HG03469 (cell line): ENCODE results near the gene CSNK1G2.

Experiments used
- ATAC-seq: cut with Tn5 transposase; IDR thresholded peaks from one replicate; pipeline ENCODE4 v1.9.1; 2021; ENCODE audit warnings: mild to moderate bottlenecking, moderate library complexity, moderate number of reproducible peaks; ENCODE audit not compliant: unreplicated experiment

The CSNK1G2 gene

DNA sequence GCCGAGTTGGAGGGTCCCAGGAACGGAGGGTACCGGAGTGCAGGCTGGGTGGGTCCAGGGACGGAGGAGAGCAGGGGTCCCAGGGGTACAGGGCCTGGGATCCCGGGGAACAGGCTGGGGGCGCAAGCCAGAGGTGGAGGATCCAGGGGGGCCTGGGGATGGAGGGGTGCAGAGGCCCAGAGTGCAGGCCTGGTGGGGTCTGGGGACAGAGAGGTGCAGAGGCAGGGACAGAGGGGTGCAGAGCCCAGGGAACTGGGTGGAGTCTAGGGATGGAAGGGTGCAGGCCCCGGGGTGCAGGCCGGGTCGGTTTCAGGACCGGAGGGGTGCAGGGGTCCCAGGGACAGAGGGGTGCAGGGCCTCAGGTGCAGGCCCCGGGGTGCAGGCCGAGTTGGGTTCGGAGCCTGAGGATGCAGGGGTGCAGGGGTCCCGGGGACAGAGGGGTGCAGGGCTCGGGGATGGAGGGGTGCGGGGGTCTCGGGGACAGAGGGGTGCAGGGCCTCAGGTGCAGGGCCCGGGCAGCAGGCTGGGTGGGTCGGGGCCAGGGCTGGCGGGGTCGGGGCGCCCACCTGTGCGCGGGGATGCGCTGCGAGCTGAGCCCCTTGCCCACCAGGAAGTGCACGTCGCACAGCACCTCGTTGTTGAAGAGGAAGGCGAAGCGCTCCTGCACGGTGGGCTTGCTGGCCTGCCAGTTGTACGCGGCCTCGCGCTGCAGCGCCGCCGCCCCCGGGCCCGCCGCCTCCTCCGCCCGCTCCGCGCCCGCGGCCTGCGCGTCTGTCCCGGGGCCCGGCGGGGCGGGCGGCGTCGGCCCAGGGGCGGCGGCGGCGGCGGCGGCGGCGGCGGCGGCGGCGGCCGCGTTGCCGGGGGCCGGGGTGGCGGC lies 74.0 kb downstream of the CSNK1G2 start:
- ATAC-seq = no peak

DNA sequence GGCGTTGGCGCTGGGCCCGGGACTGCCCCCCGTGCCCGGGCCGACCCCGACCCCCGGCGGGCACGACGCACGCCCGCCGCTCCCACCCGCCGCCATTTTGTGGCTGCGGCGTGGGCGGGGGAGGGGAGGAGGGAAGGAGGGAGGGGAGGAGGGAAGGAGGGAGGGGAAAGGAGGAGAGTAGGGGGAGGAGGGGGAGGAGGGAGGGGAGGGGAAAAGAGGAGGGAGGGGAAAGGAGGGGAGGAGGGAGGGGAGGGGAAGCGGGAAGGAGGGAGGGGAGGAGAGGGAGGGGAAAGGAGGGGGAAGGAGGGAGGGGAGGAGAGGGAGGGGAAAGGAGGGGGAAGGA lies 74.6 kb downstream of the CSNK1G2 start, which contains the start of gene BTBD2:
Gene BTBD2, minus strand, starts transcription at position 107 of the 343 bp plus-strand sequence. Its CDS starts 11 bp downstream, at position 96.
- no peak for ATAC-seq

DNA sequence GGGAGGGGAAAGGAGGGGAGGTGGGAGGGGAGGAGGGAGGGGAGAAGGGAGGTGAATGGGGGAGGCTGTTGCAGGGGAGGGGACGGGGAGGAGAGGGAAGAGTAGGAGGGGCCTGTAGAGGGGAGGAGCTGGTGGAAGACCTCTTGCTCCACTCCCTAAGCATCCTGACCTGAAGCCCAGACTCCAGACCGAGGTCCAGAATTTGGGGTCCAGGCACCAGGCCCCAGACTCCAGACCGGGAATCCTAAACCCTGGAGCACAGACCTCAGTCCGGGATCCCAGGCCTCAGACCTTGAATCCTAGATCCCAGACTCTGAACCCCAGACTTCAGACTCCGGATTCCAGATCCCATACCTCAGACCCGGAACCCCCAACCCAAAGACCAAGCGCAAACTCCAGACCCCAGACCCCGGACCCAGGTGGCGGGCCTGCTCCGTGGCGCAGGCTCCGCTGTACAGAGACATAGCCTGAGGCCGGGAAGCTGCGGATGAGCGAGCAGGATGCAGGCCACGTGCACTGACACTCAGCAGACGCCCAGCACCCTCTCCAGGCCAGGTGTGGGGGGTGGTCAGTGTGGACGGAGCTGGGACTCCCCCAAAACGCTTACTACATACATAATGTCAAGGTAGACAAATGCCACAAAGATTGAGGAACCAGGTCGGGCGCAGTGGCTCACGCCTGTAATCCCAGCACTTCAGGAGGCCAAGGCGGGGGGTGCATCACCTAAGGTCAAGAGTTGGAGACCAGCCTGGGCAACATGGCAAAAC lies 75.3 kb downstream of the CSNK1G2 start:
- no peak for ATAC-seq

DNA sequence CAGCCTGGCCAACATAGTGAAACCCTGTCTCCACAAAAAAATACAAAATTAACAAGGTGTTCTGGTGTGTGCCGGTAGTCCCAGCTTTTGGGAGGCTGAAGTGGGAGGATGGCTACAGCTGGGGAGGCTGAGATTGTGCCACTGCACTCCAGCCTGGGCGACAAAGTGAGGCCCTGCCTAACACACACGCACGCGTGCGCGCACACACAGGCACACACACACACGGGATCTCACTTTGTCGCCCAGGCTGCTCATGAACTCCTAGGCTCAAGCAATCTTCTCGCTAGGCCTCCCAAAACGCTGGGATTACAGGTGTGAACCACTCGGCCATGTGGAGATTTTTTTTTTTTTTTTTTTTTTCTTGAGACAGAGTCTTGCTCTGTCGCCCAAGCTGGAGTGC lies 77.8 kb downstream of the CSNK1G2 start:
- no peak for ATAC-seq

DNA sequence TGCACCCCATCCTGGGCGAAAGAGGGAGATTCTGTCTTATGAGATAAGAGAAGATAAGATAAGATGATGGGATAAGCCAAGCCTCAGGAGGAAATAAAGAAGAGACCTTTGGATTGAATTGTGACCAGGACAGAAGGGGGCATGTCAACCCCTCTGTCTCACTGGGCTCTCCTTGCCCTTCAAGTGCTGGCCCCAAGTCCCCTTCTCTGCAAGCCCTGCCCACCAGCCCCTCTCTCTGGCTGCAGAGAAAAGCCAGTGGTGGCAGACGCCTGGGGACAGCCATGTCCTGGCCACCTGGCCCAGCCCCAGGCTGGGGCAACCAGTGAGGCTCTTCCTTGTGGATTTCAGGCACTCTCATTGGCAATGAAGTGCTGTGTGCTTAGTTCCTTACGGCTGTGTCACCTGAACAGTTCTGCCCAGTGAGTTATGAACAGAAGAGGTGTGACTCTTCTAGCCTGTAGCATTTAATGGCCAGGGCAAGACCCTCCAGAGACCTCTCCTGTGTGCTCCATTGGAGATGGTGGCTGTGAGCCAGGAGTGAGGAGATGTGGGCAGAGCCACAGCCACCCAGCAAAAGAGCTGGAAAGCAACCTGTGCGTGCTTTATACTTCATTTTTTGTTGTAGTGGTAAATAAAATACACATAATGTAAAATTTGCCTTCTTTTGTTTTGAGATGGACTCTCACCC lies 80.6 kb downstream of the CSNK1G2 start:
- ATAC-seq = no peak

DNA sequence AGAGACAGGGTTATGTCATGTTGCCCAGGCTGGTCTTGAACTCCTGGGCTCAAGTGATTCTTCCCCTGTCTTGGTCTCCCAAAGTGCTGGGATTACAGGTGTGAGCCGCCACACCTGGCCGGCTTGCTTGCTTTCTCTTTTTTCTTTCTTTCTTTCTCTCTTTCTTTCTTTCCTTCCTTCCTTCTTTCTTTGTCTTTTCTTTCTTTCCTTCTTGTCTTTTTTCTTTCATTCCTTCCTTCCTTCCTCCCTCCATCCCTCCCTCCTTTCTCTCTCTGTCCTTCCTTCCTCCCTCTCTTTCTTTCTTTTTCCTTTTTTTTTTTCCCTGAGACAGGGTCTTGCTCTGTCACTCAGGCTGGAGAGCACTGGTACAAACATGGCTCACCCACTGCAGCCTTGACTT lies 81.3 kb downstream of the CSNK1G2 start:
- no peak for ATAC-seq

DNA sequence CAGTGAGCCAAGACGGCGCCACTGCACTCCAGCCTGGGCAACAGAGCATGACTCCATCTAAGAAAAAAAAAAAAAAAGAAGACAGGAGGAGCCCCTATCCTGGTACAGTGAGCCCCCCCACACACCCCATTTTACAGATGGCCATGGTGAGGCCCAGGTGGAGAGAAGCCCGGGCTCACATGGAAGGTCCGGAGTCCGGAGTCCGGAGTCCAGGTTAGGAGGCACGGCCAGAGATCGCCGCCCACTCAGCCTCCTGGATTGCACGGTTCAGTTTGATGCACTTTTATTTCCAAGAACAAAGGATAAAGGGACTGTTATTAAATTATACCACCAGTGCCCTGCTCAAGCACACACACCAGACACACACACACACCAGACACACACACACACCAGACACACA lies 85.8 kb downstream of the CSNK1G2 start:
- ATAC-seq = no peak

DNA sequence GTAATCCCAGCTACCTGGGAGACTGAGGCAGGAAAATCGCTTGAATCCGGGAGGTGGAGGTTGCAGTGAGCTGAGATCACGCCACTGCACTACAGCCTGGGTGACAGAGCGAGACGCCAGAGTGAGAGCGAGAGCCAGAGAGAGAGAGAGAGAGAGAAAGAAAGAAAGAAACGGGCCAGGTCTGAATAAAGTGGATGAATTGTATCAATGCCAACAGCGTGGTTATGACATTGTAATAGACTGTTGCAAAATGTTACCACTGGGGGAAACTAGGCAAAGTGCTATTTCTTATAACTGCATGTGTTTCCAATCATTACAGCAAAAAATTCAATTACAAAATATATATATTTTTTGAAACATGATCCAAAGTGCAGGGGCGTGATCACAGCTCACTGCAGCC lies 86.4 kb downstream of the CSNK1G2 start:
- ATAC-seq = no peak
